SJSA1 (cell line): ENCODE results near the gene BHLHE40. TPM values are rescaled to one million over a fixed set of nuclear protein-coding genes. Genes with fewer than 3 reads are reported as not detected.

ENCODE experiments used
- DNase-seq, 2 experiments: peaks; one replicate each; pipeline ENCODE4 v3.0.0-alpha.2; 2015 to 2020; ENCODE audit warnings: low spot score in 2 of 2, low read depth in 1 of 2
- H3K27ac ChIP-seq: fragments of 250-450 bp; sonication (Bioruptor Pico); 2 replicates; pipeline ENCODE4 v1.5.1; 2020; ENCODE audit warnings: mild to moderate bottlenecking, moderate library complexity
- H3K27me3 ChIP-seq: fragments of 250-450 bp; sonication (Bioruptor Pico); replicated peaks from 2 replicates; pipeline ENCODE4 v1.5.1; 2020; ENCODE audit warnings: mild to moderate bottlenecking, moderate library complexity
- H3K36me3 ChIP-seq: fragments of 250-450 bp; sonication (Bioruptor Pico); 2 replicates; pipeline ENCODE4 v1.5.1; 2020; ENCODE audit warnings: mild to moderate bottlenecking
- H3K4me1 ChIP-seq: fragments of 250-450 bp; sonication (Bioruptor Pico); replicated peaks from 2 replicates; pipeline ENCODE4 v1.6.1; 2021; ENCODE audit warnings: mild to moderate bottlenecking
- H3K4me3 ChIP-seq: fragments of 250-450 bp; sonication (Bioruptor Pico); 2 replicates; pipeline ENCODE4 v1.5.1; 2020; ENCODE audit warnings: mild to moderate bottlenecking
- H3K9me3 ChIP-seq: fragments of 250-450 bp; sonication (Bioruptor Pico); replicated peaks from 2 replicates; pipeline ENCODE4 v1.5.1; 2020; ENCODE audit warnings: mild to moderate bottlenecking
- total RNA-seq: library from RNA; depleted of rRNA; stranded (reverse); fragments of >200 nt; shearing (Covaris generic); gene quantifications from 2 replicates; pipeline ENCODE4 v1.2.3, GENCODE V29; 2014

The BHLHE40 gene
- total RNA-seq, 1 experiment from 2014 or later = 8.4 TPM

GRCh38 chr3:5007873-5008272 lies 28.6 kb downstream of the BHLHE40 start:
- Histone ChIP-seq H3K36me3 (no peaks in the 10 kb centered on the region), H3K27ac (no peak overlapping the region), H3K27me3 (no peaks in the 10 kb centered on the region), H3K4me1 (peaks cover 6% of the 10 kb centered on the region), H3K9me3 (no peaks in the 10 kb centered on the region), H3K4me3 (no peak overlapping the region)
- no peak for DNase-seq

GRCh38 chr3:5009506-5010109 lies 30.4 kb downstream of the BHLHE40 start:
- DNase-seq = no peak
- Histone ChIP-seq H3K9me3 (no peaks in the 10 kb centered on the region), H3K4me1 (peaks cover 17% of the 10 kb centered on the region)

GRCh38 chr3:5010140-5010539 lies 30.9 kb downstream of the BHLHE40 start:
- H3K4me3 ChIP-seq = no peak overlapping the region
- peaks cover 20% of the 10 kb centered on the region for H3K4me1 ChIP-seq
- no peaks in the 10 kb centered on the region for H3K27me3 ChIP-seq
- H3K27ac ChIP-seq = no peak overlapping the region
- no peaks in the 10 kb centered on the region for H3K9me3 ChIP-seq
- no peak for DNase-seq
- H3K36me3 ChIP-seq = no peaks in the 10 kb centered on the region

More at GRCh38 chr3:5009506-5010109, 30.4 kb downstream of the BHLHE40 start:
- Histone ChIP-seq H3K27me3 (no peaks in the 10 kb centered on the region), H3K36me3 (no peaks in the 10 kb centered on the region), H3K27ac (no peak overlapping the region), H3K4me3 (no peak overlapping the region)

GRCh38 chr3:5010706-5011554 lies 31.7 kb downstream of the BHLHE40 start:
- H3K27ac ChIP-seq = no peak overlapping the region
- peaks cover 27% of the 10 kb centered on the region for H3K4me1 ChIP-seq
- H3K4me3 ChIP-seq = no peak overlapping the region
- H3K9me3 ChIP-seq = no peaks in the 10 kb centered on the region
- no peaks in the 10 kb centered on the region for H3K36me3 ChIP-seq
- no peaks in the 10 kb centered on the region for H3K27me3 ChIP-seq
- no peak for DNase-seq

- H3K36me3 ChIP-seq = no peaks in the 10 kb centered on the region
- H3K4me3 ChIP-seq = no peak overlapping the region
- peaks cover 34% of the 10 kb centered on the region for H3K4me1 ChIP-seq
- no peak overlapping the region for H3K27ac ChIP-seq
- no peaks in the 10 kb centered on the region for H3K27me3 ChIP-seq
- DNase-seq = no peak
- H3K9me3 ChIP-seq = no peaks in the 10 kb centered on the region
Measured at GRCh38 chr3:5011555-5012256, 32.5 kb downstream of the BHLHE40 start.

GRCh38 chr3:5012367-5012766 lies 33.1 kb downstream of the BHLHE40 start:
- Histone ChIP-seq H3K4me3 (no peak overlapping the region), H3K36me3 (no peaks in the 10 kb centered on the region), H3K9me3 (no peaks in the 10 kb centered on the region), H3K27ac (no peak overlapping the region), H3K4me1 (peaks cover 38% of the 10 kb centered on the region), H3K27me3 (no peaks in the 10 kb centered on the region)
- no peak for DNase-seq

- H3K27ac ChIP-seq = 0 out of 2 replicates have a peak overlapping the region, but pooled peaks have one; percentile 22
- no peaks in the 10 kb centered on the region for H3K9me3 ChIP-seq
- no peaks in the 10 kb centered on the region for H3K36me3 ChIP-seq
- DNase-seq = peak; percentile 45 to 64
- H3K27me3 ChIP-seq = no peaks in the 10 kb centered on the region
- H3K4me3 ChIP-seq = no peak overlapping the region
- peaks cover 47% of the 10 kb centered on the region for H3K4me1 ChIP-seq
Measured at GRCh38 chr3:5013021-5013906, 34.0 kb downstream of the BHLHE40 start.

- no peak overlapping the region for H3K27ac ChIP-seq
- H3K4me3 ChIP-seq = no peak overlapping the region
Measured at GRCh38 chr3:5014391-5014790, 35.2 kb downstream of the BHLHE40 start.

GRCh38 chr3:5015056-5015455 lies 35.8 kb downstream of the BHLHE40 start:
- no peak for DNase-seq
- peaks cover 50% of the 10 kb centered on the region for H3K4me1 ChIP-seq
- no peaks in the 10 kb centered on the region for H3K9me3 ChIP-seq
- H3K36me3 ChIP-seq = no peaks in the 10 kb centered on the region
- H3K27me3 ChIP-seq = no peaks in the 10 kb centered on the region
- no peak overlapping the region for H3K4me3 ChIP-seq
- no peak overlapping the region for H3K27ac ChIP-seq

More at GRCh38 chr3:5014391-5014790, 35.2 kb downstream of the BHLHE40 start:
- H3K27me3 ChIP-seq = no peaks in the 10 kb centered on the region
- peaks cover 50% of the 10 kb centered on the region for H3K4me1 ChIP-seq
- no peak for DNase-seq
- H3K9me3 ChIP-seq = no peaks in the 10 kb centered on the region
- H3K36me3 ChIP-seq = no peaks in the 10 kb centered on the region

- Histone ChIP-seq H3K27me3 (no peaks in the 10 kb centered on the region), H3K36me3 (no peaks in the 10 kb centered on the region), H3K4me1 (peaks cover 55% of the 10 kb centered on the region), H3K27ac (0 out of 2 replicates have a peak overlapping the region, but pooled peaks have one; percentile 25), H3K4me3 (no peak overlapping the region), H3K9me3 (no peaks in the 10 kb centered on the region)
- DNase-seq = peak; percentile 41 to 51
Measured at GRCh38 chr3:5016211-5017161, 37.2 kb downstream of the BHLHE40 start.

GRCh38 chr3:5017925-5018531 lies 38.8 kb downstream of the BHLHE40 start:
- H3K36me3 ChIP-seq = no peaks in the 10 kb centered on the region
- H3K27me3 ChIP-seq = no peaks in the 10 kb centered on the region
- H3K4me1 ChIP-seq = peaks cover 66% of the 10 kb centered on the region
- H3K9me3 ChIP-seq = no peaks in the 10 kb centered on the region
- peak in 1 of 2 experiments; percentile 28 for DNase-seq
- no peak overlapping the region for H3K4me3 ChIP-seq
- peak overlapping the region; percentile 22 for H3K27ac ChIP-seq
